Endothelial cell of coronary artery (primary cell): ENCODE data around the gene EIF2B2. TPM values are rescaled to one million over a fixed set of nuclear protein-coding genes. Genes with fewer than 3 reads are reported as not detected.

Source experiments
- total RNA-seq: library from RNA; depleted of rRNA; stranded (reverse); fragments of >200 nt; gene quantifications from 2 replicates; pipeline ENCODE4 v1.2.3, GENCODE V29; 2014

EIF2B2 gene
- total RNA-seq = 160 and 165 TPM in 2 replicates

DNA sequence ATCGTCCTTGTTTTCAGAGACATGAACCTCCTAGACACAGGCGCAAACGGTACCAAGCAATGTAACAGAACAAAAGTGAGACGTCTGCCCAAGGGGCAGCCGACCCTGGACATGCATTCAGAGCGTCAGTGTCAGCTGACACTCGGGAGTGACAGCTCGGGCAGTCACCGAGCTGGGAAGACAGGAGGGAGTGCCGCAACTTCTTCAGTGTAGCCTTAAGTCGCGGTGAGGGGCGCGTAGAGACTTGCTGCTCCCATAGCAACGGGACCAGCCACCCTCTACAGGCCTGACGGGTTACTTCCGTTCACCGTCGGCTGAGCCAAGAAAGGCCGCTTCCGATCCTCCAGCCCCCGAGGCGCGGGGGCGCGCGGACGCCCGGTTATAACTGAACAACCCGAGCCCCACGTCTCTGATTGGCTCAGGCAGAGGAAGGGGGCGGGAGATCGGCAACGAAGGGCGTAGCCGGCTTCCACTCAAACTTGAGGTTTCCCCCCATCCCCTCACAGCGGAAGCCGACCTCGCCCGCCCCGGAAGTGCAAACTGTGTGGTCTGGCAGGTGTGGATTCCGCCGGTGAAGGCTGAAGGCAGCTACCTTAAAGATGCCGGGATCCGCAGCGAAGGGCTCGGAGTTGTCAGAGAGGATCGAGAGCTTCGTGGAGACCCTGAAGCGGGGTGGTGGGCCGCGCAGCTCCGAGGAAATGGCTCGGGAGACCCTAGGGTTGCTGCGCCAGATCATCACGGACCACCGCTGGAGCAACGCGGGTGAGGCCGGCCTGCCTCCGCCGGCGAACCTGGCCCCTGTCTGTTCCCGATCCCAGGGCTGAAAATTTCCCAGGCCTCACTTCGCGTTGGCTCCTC is at the start of gene EIF2B2:
TSS of gene EIF2B2 (plus strand) at position 530 of the 858 bp plus-strand sequence. CDS start at position 600, 70 bp downstream.

DNA sequence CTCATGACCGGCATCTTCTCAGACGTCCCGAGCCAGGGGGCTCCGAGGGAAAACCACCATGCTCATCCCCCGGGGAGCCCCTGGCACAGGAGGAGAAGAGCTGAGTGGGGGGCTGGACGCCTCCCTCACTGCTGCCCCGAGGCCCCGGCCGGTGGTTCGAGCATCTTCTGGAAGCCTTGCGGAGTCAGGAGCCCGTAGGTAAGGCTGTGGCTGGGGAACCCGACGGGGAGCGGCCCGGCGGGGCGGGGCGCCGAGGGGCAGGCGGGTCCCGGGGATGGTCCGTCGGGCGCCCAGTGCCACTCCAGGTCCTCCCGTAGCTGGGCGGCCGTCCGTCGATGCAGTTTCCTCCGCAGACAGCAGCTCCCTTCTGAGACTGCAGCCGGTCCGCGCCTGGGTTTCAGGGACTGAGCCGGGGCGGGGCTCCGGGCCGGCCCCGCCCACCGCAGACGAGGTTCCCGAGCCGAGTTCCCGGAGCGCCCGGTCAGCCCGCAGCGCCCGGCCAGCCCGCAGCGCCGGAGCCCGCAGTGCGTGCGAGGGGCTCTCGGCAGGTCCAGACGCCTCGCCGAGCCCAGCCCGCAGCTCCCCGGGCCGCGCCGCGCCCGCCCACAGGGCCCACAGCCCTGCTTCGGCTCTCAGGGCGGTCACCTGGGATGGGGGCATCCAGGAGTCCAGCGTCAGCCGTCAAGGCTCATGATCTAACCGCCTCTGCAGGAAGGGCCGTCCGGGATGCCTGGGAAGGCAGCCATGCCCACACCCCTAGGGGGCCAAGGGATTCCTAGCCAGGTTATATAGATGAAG is 47.3 kb upstream of the EIF2B2 start, which contains the start of gene PGF:
TSS of gene PGF (minus strand) at position 369 of the 798 bp plus-strand sequence. CDS start at position 14, 355 bp downstream.

DNA sequence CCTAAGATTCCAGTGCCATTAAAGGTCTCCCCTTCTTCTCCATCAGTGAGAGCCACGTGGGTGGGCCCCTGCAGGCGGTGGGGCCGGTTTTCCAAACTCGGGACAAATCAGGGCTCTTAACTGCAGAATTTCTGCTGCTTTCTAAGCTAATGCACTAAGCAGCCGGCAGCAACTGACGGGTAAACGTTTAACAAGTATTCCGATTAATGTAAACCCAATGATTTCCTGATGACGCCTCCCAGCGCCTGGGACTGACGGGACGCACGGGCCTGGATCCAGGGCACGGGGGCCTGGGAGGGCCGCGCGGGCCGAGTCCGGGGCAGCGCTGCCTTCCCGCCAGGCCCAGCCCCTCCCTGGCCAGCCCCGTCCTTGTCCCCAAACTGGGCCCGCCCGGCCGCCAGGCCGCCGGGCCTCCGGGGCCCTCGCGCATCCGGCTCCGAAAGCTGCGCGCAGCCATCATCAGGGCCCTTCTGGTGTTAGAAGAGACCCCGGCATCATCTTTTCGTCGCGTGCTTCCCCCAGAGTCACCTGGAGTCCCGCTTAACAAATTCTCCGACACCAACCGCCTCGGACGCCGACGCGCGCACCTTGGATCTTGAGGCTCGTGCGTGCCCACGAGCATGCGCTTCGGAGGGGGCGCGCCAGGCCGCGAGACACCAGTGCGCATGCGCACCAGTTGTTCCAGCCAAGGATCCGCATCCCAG is 48.3 kb downstream of the EIF2B2 start, which contains the start of gene MLH3:
TSS of gene MLH3 (minus strand) at position 616 of the 704 bp plus-strand sequence. CDS start 1,812 bp downstream, outside the sequence.

Other genes starting within 250 kb of the EIF2B2 start
- gene YLPM1, start 239.6 kb upstream of the EIF2B2 start, total RNA-seq = 24.3 and 43.1 TPM in 2 replicates
- gene PROX2, start 126.8 kb upstream of the EIF2B2 start, total RNA-seq = not detected in 2 replicates
- gene DLST, start 121.0 kb upstream of the EIF2B2 start, total RNA-seq = 50.0 and 63.7 TPM in 2 replicates
- gene RPS6KL1, start 79.7 kb upstream of the EIF2B2 start, total RNA-seq = 6.1 and 11.8 TPM in 2 replicates
- gene PGF, start 47.3 kb upstream of the EIF2B2 start, total RNA-seq = 285 and 395 TPM in 2 replicates
- 12.8 and 21.7 TPM in 2 replicates for gene MLH3, start 48.5 kb downstream of the EIF2B2 start, total RNA-seq
- gene ACYP1, start 61.1 kb downstream of the EIF2B2 start, total RNA-seq = 8.4 and 10.8 TPM in 2 replicates
- gene ZC2HC1C, start 66.7 kb downstream of the EIF2B2 start, total RNA-seq = 0.90 and 0.94 TPM in 2 replicates
- gene NEK9, start 124.1 kb downstream of the EIF2B2 start, total RNA-seq = 31.2 and 70.6 TPM in 2 replicates
- gene TMED10, start 173.7 kb downstream of the EIF2B2 start, total RNA-seq = 146 and 155 TPM in 2 replicates